ENCODE results near the gene BRCC3. TPM values are rescaled to one million over a fixed set of nuclear protein-coding genes. Genes with fewer than 3 reads are reported as not detected.
A peak's percentile ranks its signal among the peaks of the same experiment; 100 is the strongest.

The BRCC3 gene
- total and polyA plus RNA-seq, 2 of the 13 experiments (the other 11 are each of a cell fraction or from before 2014, with no cell fraction given): 19.8 to 24.3 TPM

DNA sequence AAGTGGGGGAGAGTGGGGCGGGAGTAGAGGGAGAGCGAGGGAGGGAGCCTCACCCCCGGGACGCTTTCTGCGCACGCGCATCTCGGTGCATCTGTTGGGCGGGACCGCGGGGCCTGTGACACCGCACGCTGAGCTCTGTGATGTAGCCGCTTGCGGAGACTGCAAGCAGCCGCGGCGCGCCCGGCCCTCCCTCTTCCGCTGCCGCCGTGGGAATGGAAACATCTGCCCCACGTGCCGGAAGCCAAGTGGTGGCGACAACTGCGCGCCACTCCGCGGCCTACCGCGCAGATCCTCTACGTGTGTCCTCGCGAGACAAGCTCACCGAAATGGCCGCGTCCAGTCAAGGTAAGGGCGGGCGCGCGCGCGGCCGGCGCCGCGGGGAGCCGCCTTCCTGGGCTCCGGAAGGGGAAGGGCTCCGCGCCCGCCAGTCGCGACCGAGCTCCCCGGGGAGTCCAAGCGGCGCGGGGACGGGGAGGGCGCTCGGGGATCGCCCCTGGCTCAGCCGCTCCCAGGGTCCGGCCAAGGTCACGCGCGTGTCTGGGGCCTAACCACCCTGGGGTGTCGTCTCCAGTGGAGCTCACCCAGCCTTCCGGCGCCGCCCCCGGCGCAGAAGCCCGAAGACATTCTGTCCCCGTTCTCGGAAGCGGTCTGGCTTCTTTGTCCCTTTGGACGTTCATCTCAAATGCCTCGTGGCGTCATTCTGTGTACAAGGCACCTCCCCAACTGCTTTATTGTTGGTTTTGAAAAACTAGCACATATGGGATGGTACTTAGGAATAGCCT is 44.4 kb upstream of the BRCC3 start, which contains the start of gene FUNDC2 (continued):
- no peak for TF ChIP-seq DPF2 (CRISPR knock-in tag; IDR thresholded peaks at IDR 0.05; ENCODE audit: borderline replicate concordance, low read depth)
- peak; percentile 91 for TF ChIP-seq GABPB1 (CRISPR knock-in tag; IDR thresholded peaks at IDR 0.05)
- TF ChIP-seq, protein P1, sequence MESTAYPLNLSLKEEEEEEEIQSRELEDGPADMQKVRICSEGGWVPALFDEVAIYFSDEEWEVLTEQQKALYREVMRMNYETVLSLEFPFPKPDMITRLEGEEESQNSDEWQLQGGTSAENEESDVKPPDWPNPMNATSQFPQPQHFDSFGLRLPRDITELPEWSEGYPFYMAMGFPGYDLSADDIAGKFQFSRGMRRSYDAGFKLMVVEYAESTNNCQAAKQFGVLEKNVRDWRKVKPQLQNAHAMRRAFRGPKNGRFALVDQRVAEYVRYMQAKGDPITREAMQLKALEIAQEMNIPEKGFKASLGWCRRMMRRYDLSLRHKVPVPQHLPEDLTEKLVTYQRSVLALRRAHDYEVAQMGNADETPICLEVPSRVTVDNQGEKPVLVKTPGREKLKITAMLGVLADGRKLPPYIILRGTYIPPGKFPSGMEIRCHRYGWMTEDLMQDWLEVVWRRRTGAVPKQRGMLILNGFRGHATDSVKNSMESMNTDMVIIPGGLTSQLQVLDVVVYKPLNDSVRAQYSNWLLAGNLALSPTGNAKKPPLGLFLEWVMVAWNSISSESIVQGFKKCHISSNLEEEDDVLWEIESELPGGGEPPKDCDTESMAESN (CRISPR knock-in tag; conservative IDR thresholded peaks at IDR 0.05): 0 out of 2 replicates have a peak, but pooled peaks have one; percentile 32
- TF ChIP-seq GTF2F1 (IDR thresholded peaks at IDR 0.05; ENCODE audit: low read length): no peak
- TF ChIP-seq PPARG (CRISPR knock-in tag; conservative IDR thresholded peaks at IDR 0.05): 0 out of 2 replicates have a peak, but pooled peaks have one; percentile 7
- TF ChIP-seq, protein P2, sequence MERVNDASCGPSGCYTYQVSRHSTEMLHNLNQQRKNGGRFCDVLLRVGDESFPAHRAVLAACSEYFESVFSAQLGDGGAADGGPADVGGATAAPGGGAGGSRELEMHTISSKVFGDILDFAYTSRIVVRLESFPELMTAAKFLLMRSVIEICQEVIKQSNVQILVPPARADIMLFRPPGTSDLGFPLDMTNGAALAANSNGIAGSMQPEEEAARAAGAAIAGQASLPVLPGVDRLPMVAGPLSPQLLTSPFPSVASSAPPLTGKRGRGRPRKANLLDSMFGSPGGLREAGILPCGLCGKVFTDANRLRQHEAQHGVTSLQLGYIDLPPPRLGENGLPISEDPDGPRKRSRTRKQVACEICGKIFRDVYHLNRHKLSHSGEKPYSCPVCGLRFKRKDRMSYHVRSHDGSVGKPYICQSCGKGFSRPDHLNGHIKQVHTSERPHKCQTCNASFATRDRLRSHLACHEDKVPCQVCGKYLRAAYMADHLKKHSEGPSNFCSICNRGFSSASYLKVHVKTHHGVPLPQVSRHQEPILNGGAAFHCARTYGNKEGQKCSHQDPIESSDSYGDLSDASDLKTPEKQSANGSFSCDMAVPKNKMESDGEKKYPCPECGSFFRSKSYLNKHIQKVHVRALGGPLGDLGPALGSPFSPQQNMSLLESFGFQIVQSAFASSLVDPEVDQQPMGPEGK (CRISPR knock-in tag; IDR thresholded peaks at IDR 0.05): peak; percentile 17; the same call in 1 of the 2 replicates
- TF ChIP-seq, protein P3, sequence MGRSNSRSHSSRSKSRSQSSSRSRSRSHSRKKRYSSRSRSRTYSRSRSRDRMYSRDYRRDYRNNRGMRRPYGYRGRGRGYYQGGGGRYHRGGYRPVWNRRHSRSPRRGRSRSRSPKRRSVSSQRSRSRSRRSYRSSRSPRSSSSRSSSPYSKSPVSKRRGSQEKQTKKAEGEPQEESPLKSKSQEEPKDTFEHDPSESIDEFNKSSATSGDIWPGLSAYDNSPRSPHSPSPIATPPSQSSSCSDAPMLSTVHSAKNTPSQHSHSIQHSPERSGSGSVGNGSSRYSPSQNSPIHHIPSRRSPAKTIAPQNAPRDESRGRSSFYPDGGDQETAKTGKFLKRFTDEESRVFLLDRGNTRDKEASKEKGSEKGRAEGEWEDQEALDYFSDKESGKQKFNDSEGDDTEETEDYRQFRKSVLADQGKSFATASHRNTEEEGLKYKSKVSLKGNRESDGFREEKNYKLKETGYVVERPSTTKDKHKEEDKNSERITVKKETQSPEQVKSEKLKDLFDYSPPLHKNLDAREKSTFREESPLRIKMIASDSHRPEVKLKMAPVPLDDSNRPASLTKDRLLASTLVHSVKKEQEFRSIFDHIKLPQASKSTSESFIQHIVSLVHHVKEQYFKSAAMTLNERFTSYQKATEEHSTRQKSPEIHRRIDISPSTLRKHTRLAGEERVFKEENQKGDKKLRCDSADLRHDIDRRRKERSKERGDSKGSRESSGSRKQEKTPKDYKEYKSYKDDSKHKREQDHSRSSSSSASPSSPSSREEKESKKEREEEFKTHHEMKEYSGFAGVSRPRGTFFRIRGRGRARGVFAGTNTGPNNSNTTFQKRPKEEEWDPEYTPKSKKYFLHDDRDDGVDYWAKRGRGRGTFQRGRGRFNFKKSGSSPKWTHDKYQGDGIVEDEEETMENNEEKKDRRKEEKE (IDR thresholded peaks at IDR 0.05): no peak
- TF ChIP-seq, protein P4, sequence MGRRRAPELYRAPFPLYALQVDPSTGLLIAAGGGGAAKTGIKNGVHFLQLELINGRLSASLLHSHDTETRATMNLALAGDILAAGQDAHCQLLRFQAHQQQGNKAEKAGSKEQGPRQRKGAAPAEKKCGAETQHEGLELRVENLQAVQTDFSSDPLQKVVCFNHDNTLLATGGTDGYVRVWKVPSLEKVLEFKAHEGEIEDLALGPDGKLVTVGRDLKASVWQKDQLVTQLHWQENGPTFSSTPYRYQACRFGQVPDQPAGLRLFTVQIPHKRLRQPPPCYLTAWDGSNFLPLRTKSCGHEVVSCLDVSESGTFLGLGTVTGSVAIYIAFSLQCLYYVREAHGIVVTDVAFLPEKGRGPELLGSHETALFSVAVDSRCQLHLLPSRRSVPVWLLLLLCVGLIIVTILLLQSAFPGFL (CRISPR knock-in tag; IDR thresholded peaks at IDR 0.05): no peak
- no peak; the same call in 1 of the 2 replicates for TF ChIP-seq FOSL2 (CRISPR knock-in tag; IDR thresholded peaks at IDR 0.05)
- TF ChIP-seq ZBTB20 (CRISPR knock-in tag; IDR thresholded peaks at IDR 0.05; ENCODE audit: borderline replicate concordance, low read depth): no peak
- TF ChIP-seq FOXK2 (IDR thresholded peaks at IDR 0.05): peak; percentile 67
- TF ChIP-seq MIER2 (CRISPR knock-in tag; IDR thresholded peaks at IDR 0.05): no peak
- no peak for TF ChIP-seq FOXK1 (CRISPR knock-in tag; IDR thresholded peaks at IDR 0.05; ENCODE audit: borderline replicate concordance, low read depth)
- no peak for TF ChIP-seq NR2C2 (CRISPR knock-in tag; IDR thresholded peaks at IDR 0.05; ENCODE audit: borderline replicate concordance)
- no peak for TF ChIP-seq ZSCAN22 (CRISPR knock-in tag; IDR thresholded peaks at IDR 0.05)
- TF ChIP-seq, protein P5, sequence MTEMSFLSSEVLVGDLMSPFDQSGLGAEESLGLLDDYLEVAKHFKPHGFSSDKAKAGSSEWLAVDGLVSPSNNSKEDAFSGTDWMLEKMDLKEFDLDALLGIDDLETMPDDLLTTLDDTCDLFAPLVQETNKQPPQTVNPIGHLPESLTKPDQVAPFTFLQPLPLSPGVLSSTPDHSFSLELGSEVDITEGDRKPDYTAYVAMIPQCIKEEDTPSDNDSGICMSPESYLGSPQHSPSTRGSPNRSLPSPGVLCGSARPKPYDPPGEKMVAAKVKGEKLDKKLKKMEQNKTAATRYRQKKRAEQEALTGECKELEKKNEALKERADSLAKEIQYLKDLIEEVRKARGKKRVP (CRISPR knock-in tag; IDR thresholded peaks at IDR 0.05): no peak
- peak; percentile 3; the same call in 1 of the 2 replicates for TF ChIP-seq HMG20A (CRISPR knock-in tag; IDR thresholded peaks at IDR 0.05; ENCODE audit: borderline replicate concordance)
- no peak for TF ChIP-seq ZNF552 (CRISPR knock-in tag; IDR thresholded peaks at IDR 0.05; ENCODE audit: borderline replicate concordance)
- no peak for TF ChIP-seq PAF1 (CRISPR knock-in tag; IDR thresholded peaks at IDR 0.05)

All from HepG2 (cell line).